Heart right ventricle (tissue), 16 donors: Measurements from ENCODE around the gene SLC16A1. TPM values are rescaled to one million over a fixed set of nuclear protein-coding genes. Genes with fewer than 3 reads are reported as not detected.
A peak's percentile ranks its signal among the peaks of the same experiment; 100 is the strongest.

Experiments used
- ATAC-seq, 8 donors: fragments of 200-7000 bp; cut with Tn5 transposase; one replicate each; pipeline ENCODE4 v1.9.1; 2020; ENCODE audit warnings: mild to moderate bottlenecking in 8 of 8, moderate library complexity in 8 of 8, moderate number of reproducible peaks in 1 of 8
- DNase-seq, 2 donors: peaks; one replicate each; pipeline ENCODE4 v3.0.0-alpha.2; 2020
- H3K27ac ChIP-seq, 10 donors: fragments of 200-600 bp; sonication (generic) in 2 of 10; one replicate each; pipeline versions ENCODE4 v1.5.0 to v1.8.0; 2020 to 2022; ENCODE audit warnings: mild to moderate bottlenecking in 3 of 10
- H3K27me3 ChIP-seq, 7 donors: fragments of 200-600 bp; one replicate each; pipeline ENCODE4 v1.8.0; 2021 to 2022; ENCODE audit warnings: mild to moderate bottlenecking in 2 of 7
- H3K36me3 ChIP-seq, 9 donors: fragments of 200-600 bp; sonication (generic) in 1 of 9; one replicate each; pipeline versions ENCODE4 v1.5.0 to v1.8.0; 2020 to 2022; ENCODE audit warnings: mild to moderate bottlenecking in 2 of 9
- H3K4me1 ChIP-seq, 9 donors: fragments of 200-600 bp; sonication (generic) in 1 of 9; one replicate each; pipeline versions ENCODE4 v1.5.0 to v1.8.0; 2020 to 2022; ENCODE audit warnings: mild to moderate bottlenecking in 4 of 9
- H3K4me3 ChIP-seq, 10 donors: fragments of 200-600 bp; sonication (generic) in 2 of 10; one replicate each; pipeline versions ENCODE4 v1.5.0 to v1.8.0; 2020 to 2022; ENCODE audit warnings: mild to moderate bottlenecking in 7 of 10, moderate library complexity in 2 of 10
- H3K9me3 ChIP-seq, 11 donors: fragments of 200-600 bp in 10 of 11; sonication (generic) in 2 of 11; one replicate each; pipeline versions ENCODE4 v1.5.0 to v1.8.0; 2013 to 2022; ENCODE audit warnings: mild to moderate bottlenecking in 2 of 11, control low read depth in 1 of 11, moderate library complexity in 1 of 11
- WGBS, 2 donors: extraction: QIAGEN DNeasy Blood & Tissue Kit; methylation state at CpG; one replicate each; pipeline ENCODE4 v1.1.7; 2013; ENCODE audit warnings: inconsistent platforms in 1 of 2; 5-methylcytosine and 5-hydroxymethylcytosine counted together
- intact Hi-C, 10 donors: fragments of 100-400 bp; cut with DNase I; formaldehyde crosslinking; loops; one replicate each; pipeline versions ENCODE4 v1.11.1 to v1.14.2; 2022
- polyA plus RNA-seq, 2 donors: library from polyadenylated mRNA; stranded (reverse); fragments of 200-250 nt; gene quantifications; one replicate each; pipeline ENCODE4 v1.2.3, GENCODE V29; 2013
- total RNA-seq, 10 donors: library from RNA; stranded (reverse); fragmentation: NEBNext Ultra II Directional in 3 of 10; extraction: Animal tissue kit (Norgen Biotek cat#: 25700) in 3 of 10; gene quantifications; one replicate each; pipeline versions ENCODE4 v1.2.1 to v1.2.4, GENCODE V29; 2021 to 2023
- TF ChIP-seq, protein P1 (sequence below), 9 donors: fragments of 200-600 bp; sonication (generic) in 2 of 9; IDR thresholded peaks; one replicate each; pipeline versions ENCODE4 v1.5.0 to v1.8.0; 2021 to 2022; ENCODE audit warnings: antibody characterized with exemption in 9 of 9, mild to moderate bottlenecking in 5 of 9, moderate library complexity in 1 of 9
- donor health status: Arrhythmogenic right ventricular cardiomyopathy.
- donor health status: ischemic (EF 13 %, LVEDD 7.1; RV severe dilation, severe dysfunction).
- donor health status: healthy with polysubstance abuse.
- donor health status: DM: no; HTN: yes; CAD: no.
- donor health status: DM: no; HTN: no; CAD: no.
- donor health status: ischemic (EF 25% LVEDD 6.9; RV normal size, moderate dysfunction).
- donor health status: ischemic (EF 25% LVEDD 5.7; RV mildly dilated, moderate dysfunction).
- donor health status: healthy.
- donor health status: DM: yes; HTN: yes; CAD: no.
- donor health status: Ischemic cardiomyopathy.
- donor health status: ischemic (EF 35%, LVEDD 5.7; RV mildly dilated, moderate dysfunction).
- donor health status: nonischemic (EF 11% LVEDD 7.7; RV severe dilation, severe dysfunction).
- donor health status: DM: yes; HTN: yes; CAD: no.
- donor health status: PGD.
- donor health status: ischemic (EF 29% LVEDD 5.4; RV normal size, mild dysfunction).
- donor health status: nonischemic (EF 23%, LVEDD 6.1; RV moderate dilation, normal function).

The SLC16A1 gene
- total and polyA plus RNA-seq, 12 donors = 43.9 to 193 (median 148) TPM

DNA sequence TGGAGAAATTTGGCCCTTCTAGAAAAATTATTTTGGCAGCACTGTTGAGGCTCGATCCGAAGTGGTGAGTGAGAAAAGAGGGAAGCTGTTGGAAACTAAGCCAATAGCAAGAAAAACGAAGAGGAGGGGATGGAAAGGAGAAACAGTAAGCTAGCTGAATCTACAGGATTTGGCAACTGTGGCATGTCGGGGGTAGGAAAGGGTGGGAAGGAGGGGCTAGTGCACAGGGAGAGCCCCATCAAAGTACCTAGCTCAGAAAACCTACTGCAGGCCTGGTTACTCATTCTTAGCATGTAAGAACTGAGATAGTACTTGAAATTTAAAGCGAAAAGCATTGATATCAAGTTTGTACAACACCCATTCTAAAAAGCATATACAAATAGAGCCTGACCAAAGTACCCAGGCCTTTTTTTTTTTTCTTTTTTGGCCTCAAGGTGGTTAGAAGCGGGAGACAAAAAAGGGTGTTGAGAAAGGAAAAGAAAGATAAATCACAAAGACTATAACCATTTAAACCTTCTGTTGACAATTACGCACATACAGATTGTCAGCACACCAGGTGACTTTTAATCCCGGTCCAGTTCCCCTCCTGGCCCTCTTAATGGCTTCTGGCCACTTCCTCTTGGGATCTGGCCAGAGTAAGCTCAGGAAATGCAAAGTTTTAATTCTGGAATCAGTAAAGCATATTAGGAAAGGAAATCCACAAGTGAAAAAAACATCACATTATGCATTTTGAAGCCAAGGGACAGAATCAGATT is 50.4 kb downstream of the SLC16A1 start:
- Histone ChIP-seq H3K27me3 (no peaks in the 10 kb centered on the region), H3K9me3 (no peaks in the 10 kb centered on the region), H3K36me3 (peaks cover 0 to 5% (median 0%) of the 10 kb centered on the region in 9 donors), H3K27ac (peak overlapping the region in 9 of 10 donors; percentile 36 to 82 (median 66)), H3K4me3 (peak overlapping the region in 2 of 10 donors; percentile 0 to 2), H3K4me1 (peaks cover 0 to 41% (median 32%) of the 10 kb centered on the region in 9 donors)
- intact Hi-C loops = loop anchor here in 2 of 10 donors (10.0 kb wide), 1 partner anchor 49 kb away; the partner anchor contains the start of gene SLC16A1 (in 2 of the 2)
- ATAC-seq = peak; percentile 58 to 93 (median 87)
- DNase-seq = peak in 1 of 2 donors; percentile 63
- TF ChIP-seq, protein P1, sequence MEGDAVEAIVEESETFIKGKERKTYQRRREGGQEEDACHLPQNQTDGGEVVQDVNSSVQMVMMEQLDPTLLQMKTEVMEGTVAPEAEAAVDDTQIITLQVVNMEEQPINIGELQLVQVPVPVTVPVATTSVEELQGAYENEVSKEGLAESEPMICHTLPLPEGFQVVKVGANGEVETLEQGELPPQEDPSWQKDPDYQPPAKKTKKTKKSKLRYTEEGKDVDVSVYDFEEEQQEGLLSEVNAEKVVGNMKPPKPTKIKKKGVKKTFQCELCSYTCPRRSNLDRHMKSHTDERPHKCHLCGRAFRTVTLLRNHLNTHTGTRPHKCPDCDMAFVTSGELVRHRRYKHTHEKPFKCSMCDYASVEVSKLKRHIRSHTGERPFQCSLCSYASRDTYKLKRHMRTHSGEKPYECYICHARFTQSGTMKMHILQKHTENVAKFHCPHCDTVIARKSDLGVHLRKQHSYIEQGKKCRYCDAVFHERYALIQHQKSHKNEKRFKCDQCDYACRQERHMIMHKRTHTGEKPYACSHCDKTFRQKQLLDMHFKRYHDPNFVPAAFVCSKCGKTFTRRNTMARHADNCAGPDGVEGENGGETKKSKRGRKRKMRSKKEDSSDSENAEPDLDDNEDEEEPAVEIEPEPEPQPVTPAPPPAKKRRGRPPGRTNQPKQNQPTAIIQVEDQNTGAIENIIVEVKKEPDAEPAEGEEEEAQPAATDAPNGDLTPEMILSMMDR (IDR thresholded peaks at IDR 0.05) = no peak
- 36 to 41% methylated on average over 8 of the region's 8 CpGs for WGBS, 2 donors

DNA sequence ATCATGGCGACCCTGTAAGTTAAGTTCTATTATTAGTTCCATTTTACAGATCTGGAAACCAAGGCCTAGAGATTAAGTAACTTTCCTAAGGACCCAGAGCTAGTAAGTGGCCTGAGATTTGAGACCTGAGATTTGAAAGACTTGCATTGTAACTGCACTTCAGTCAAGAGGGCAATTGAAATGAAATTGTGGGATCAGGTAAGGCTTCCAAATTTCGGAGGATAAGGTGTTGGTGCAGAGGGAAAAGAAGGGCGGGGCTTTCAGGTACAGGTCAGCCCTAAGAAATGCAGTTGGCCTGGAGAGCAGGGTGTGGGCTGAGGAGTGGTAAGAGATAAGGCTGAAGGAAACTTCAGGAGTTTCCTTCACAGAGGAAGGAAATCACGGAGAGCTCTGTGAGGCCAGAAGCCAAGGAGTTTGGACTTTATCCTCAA is 51.1 kb downstream of the SLC16A1 start:
- Histone ChIP-seq H3K4me3 (peak overlapping the region in 1 of 10 donors; percentile 0), H3K27me3 (no peaks in the 10 kb centered on the region), H3K9me3 (no peaks in the 10 kb centered on the region), H3K4me1 (peaks cover 0 to 41% (median 32%) of the 10 kb centered on the region in 9 donors), H3K36me3 (no peaks in the 10 kb centered on the region), H3K27ac (peak overlapping the region in 8 of 10 donors; percentile 36 to 82 (median 69))
- DNase-seq = no peak
- WGBS, 2 donors = 57 to 64% methylated on average over 4 of the region's 4 CpGs
- TF ChIP-seq, protein P1 (IDR thresholded peaks at IDR 0.05) = no peak
- peak in 6 of 8 donors; percentile 30 to 83 (median 69) for ATAC-seq
- intact Hi-C loops = loop anchor here in 2 of 10 donors (10.0 kb wide), 1 partner anchor 50 kb away; the partner anchor contains the start of gene SLC16A1 (in 2 of the 2)

DNA sequence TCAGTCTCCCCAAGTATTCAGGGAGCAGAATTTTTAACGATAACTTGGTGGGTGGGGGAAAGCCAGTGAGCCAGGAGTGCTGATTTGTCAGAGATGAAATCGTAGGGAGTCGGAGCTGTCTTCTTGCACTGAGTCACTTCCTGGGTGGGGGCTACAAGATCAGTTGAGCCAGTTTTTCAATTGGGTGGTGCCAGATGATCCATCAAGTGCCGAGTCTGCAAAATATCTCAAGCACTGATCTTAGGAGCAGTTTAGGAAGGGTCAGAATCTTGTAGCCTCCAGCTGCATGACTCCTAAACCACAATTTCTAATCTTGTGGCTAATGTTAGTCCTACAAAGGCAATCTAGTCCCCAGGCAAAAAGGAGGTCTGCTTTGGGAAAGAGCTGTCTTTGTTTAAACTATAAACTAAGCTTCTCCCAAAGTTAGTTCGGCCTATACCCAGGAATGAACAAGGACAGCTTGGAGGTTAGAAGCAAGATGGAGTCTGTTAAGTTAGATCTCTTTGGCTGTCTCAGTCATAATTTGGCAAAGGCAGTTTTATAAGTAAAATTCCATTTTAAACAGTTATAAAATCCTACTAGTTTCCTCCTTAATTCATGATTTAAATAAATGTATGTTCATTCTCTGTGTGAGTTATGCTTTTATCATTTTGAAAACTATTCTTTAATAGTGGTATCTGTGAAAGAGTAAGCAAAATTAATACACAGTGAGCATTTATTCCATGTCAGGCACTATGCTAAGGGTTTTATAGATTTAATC is 51.7 kb downstream of the SLC16A1 start:
- WGBS, 2 donors = 46 to 53% methylated on average over 5 of the region's 5 CpGs
- intact Hi-C loops = loop anchor here in 2 of 10 donors (10.0 kb wide), 1 partner anchor 51 kb away; the partner anchor contains the start of gene SLC16A1 (in 2 of the 2)
- H3K27me3 ChIP-seq = no peaks in the 10 kb centered on the region
- peak overlapping the region in 7 of 10 donors; percentile 38 to 82 (median 72) for H3K27ac ChIP-seq
- no peak for DNase-seq
- no peaks in the 10 kb centered on the region for H3K9me3 ChIP-seq
- ATAC-seq = peak in 1 of 8 donors; percentile 28
- H3K36me3 ChIP-seq = no peaks in the 10 kb centered on the region
- peaks cover 0 to 41% (median 32%) of the 10 kb centered on the region in 9 donors for H3K4me1 ChIP-seq
- TF ChIP-seq, protein P1 (IDR thresholded peaks at IDR 0.05) = no peak
- no peak overlapping the region for H3K4me3 ChIP-seq

DNA sequence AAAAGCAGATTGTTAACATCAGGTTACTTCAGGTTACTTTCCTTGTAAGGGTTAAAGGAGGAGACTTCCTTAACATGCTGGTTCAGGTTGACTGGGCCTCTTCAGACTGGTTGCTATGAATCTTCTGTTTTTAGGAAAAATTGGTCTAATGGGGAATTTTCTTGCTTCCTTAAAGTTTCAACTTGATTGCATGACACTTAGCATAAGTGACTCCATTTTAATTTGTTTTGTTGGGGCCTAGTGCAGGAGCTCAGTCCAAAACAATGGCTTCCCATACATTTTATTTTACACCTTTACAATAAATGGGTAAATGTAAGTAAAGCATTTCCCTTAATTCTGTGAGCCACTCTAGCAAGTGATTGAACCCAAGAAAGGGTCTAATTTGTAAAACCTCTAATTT is 53.8 kb downstream of the SLC16A1 start:
- no peaks in the 10 kb centered on the region for H3K27me3 ChIP-seq
- DNase-seq = no peak
- no peaks in the 10 kb centered on the region for H3K9me3 ChIP-seq
- H3K27ac ChIP-seq = no peak overlapping the region
- peaks cover 0 to 41% (median 32%) of the 10 kb centered on the region in 9 donors for H3K4me1 ChIP-seq
- H3K4me3 ChIP-seq = no peak overlapping the region
- intact Hi-C loops = loop anchor here in 2 of 10 donors (10.0 kb wide), 1 partner anchor 53 kb away; the partner anchor contains the start of gene SLC16A1 (in 2 of the 2)
- no peak for ATAC-seq
- H3K36me3 ChIP-seq = no peaks in the 10 kb centered on the region
- TF ChIP-seq, protein P1 (IDR thresholded peaks at IDR 0.05) = no peak
